HepG2 (cell line): Measurements from ENCODE around the gene ARHGAP25. TPM values are rescaled to one million over a fixed set of nuclear protein-coding genes. Genes with fewer than 3 reads are reported as not detected.

Source experiments
- ATAC-seq: fragments of 200-7000 bp; cut with Tn5 transposase; 3 replicates; pipeline ENCODE4 v1.9.1; 2020; ENCODE audit warnings: mild to moderate bottlenecking, moderate library complexity
- BruUV-seq: library from RNA; stranded (reverse); fragments of 400-500 nt; replicated peaks from 2 replicates; lab custom pipeline; 2021; lab: Mats Ljungman, UMichigan
- CTCF ChIA-PET: fragments of 300-600 bp; formaldehyde crosslinking; extraction: SDS; loops from one replicate; lab custom pipeline; 2021; ENCODE audit warnings: low total read pairs, inconsistent platforms, low intra/inter-chr PET ratio; lab: Yijun Ruan, JAX
- POLR2A ChIA-PET: fragments of 350-600 bp; sonication (Branson Sonifier 250); formaldehyde crosslinking; loops from one replicate; lab custom pipeline; 2020; ENCODE audit warnings: antibody characterized with exemption, inconsistent platforms; lab: Yijun Ruan, JAX
- DNase-seq: peaks from one replicate; pipeline ENCODE4 v3.0.0-alpha.2; 2015; ENCODE audit warnings: low spot score
- FAIRE-seq: peaks from 3 replicates; lab custom pipeline; 2011; peaks lifted over from hg19 to GRCh38; lab: Jason Lieb, UNC
- H2AFZ ChIP-seq: one replicate; pipeline ENCODE4 v1.6.1; 2011; ENCODE audit warnings: low read length, inconsistent platforms
- H3K27ac ChIP-seq: fragments of 300-600 bp; 3 replicates; pipeline ENCODE4 v1.8.0; 2011; ENCODE audit warnings: mixed run types, mild to moderate bottlenecking, mixed read lengths, low read length, inconsistent platforms; ENCODE audit not compliant: insufficient read depth; ENCODE audit errors: extremely low read length
- H3K27me3 ChIP-seq, 2 experiments: fragments of 200-600 bp in 1 of 2; 2 replicates in 1 of 2; 3 replicates in 1 of 2; pipeline versions ENCODE4 v1.6.0 to v1.8.0; 2011; ENCODE audit warnings: low read length in 2 of 2, mild to moderate bottlenecking in 2 of 2, moderate library complexity in 2 of 2, inconsistent platforms in 1 of 2; ENCODE audit not compliant: insufficient read depth in 2 of 2, control insufficient read depth in 1 of 2
- H3K36me3 ChIP-seq, 2 experiments: fragments of 200-600 bp in 1 of 2; replicated peaks in 1 of 2; 2 replicates in 1 of 2; 3 replicates in 1 of 2; pipeline versions ENCODE4 v1.5.1 to v1.8.0; 2011; ENCODE audit warnings: low read length in 2 of 2, inconsistent platforms in 1 of 2; ENCODE audit not compliant: insufficient read depth in 2 of 2, control insufficient read depth in 1 of 2
- H3K4me1 ChIP-seq: 2 replicates; pipeline ENCODE4 v1.5.1; 2012; ENCODE audit warnings: low read length, inconsistent platforms; ENCODE audit not compliant: insufficient read depth
- H3K4me2 ChIP-seq: 2 replicates; pipeline ENCODE4 v1.6.0; 2011; ENCODE audit warnings: low read depth, low read length, inconsistent platforms
- H3K4me3 ChIP-seq, 3 experiments: fragments of 200-600 bp in 1 of 3; sonication (generic), shearing (Covaris generic) in 1 of 3; replicated peaks in 1 of 3; 2 replicates each; pipeline ENCODE4 v1.5.1; 2011 to 2016; ENCODE audit warnings: low read length in 3 of 3, inconsistent platforms in 2 of 3, low read depth in 2 of 3, mild to moderate bottlenecking in 2 of 3, control low read depth in 1 of 3, mixed read lengths in 1 of 3; ENCODE audit not compliant: insufficient read depth in 1 of 3
- H3K79me2 ChIP-seq: one replicate; pipeline ENCODE4 v1.6.1; 2011; ENCODE audit warnings: low read length, inconsistent platforms; ENCODE audit not compliant: insufficient read depth
- H3K9ac ChIP-seq: 2 replicates; pipeline ENCODE4 v1.6.0; 2011; ENCODE audit warnings: mild to moderate bottlenecking, low read depth, low read length, inconsistent platforms; ENCODE audit not compliant: insufficient read depth
- H3K9me3 ChIP-seq: 2 replicates; pipeline ENCODE4 v1.5.1; 2012; ENCODE audit warnings: mild to moderate bottlenecking, low read length
- H4K20me1 ChIP-seq: 2 replicates; pipeline ENCODE4 v1.6.0; 2011; ENCODE audit warnings: inconsistent platforms, mild to moderate bottlenecking, low read length, moderate library complexity; ENCODE audit not compliant: insufficient read depth
- AGO2 ChIP-seq: fragments of 200-400 bp; formaldehyde crosslinking; optimal IDR thresholded peaks from 2 replicates; pipeline ENCODE3; 2017; ENCODE audit warnings: mild to moderate bottlenecking, low read depth, low read length, moderate library complexity
- GABPB1 ChIP-seq: IDR thresholded peaks from 2 replicates; pipeline ENCODE4 v1.6.1; 2016; ENCODE audit warnings: mild to moderate bottlenecking, missing genetic modification reagents, moderate library complexity, missing compliant biosample characterization
- IRF9 ChIP-seq: sonication (generic); formaldehyde crosslinking; IDR thresholded peaks from 2 replicates; pipeline ENCODE4 v1.8.0; 2022; ENCODE audit warnings: missing genetic modification reagents, mild to moderate bottlenecking, borderline replicate concordance
- JARID2 ChIP-seq: sonication (generic); formaldehyde crosslinking; IDR thresholded peaks from 2 replicates; pipeline ENCODE4 v1.8.1; 2023; ENCODE audit warnings: missing genetic modification reagents, inconsistent platforms; ENCODE audit not compliant: insufficient replicate concordance
- PAX8 ChIP-seq: sonication (generic); formaldehyde crosslinking; IDR thresholded peaks from 2 replicates; pipeline ENCODE4 v1.8.0; 2022; ENCODE audit warnings: mild to moderate bottlenecking, missing genetic modification reagents, borderline replicate concordance
- SIX1 ChIP-seq: sonication (generic); formaldehyde crosslinking; IDR thresholded peaks from 2 replicates; pipeline ENCODE4 v1.4.0; 2020; ENCODE audit warnings: missing genetic modification reagents, borderline replicate concordance
- SP5 ChIP-seq: IDR thresholded peaks from 2 replicates; pipeline ENCODE4 v1.6.1; 2016; ENCODE audit warnings: low read depth, borderline replicate concordance
- SRSF9 ChIP-seq: fragments of 200-400 bp; formaldehyde crosslinking; IDR thresholded peaks from 2 replicates; pipeline ENCODE4 v1.6.1; 2018; ENCODE audit warnings: borderline replicate concordance, mild to moderate bottlenecking, low read depth, low read length; ENCODE audit not compliant: insufficient read depth, poor library complexity, severe bottlenecking
- STAT5B ChIP-seq: sonication (generic); formaldehyde crosslinking; IDR thresholded peaks from 2 replicates; pipeline ENCODE4 v1.4.0; 2020; ENCODE audit warnings: missing genetic modification reagents
- ZEB1 ChIP-seq: IDR thresholded peaks from 2 replicates; pipeline ENCODE4 v1.6.1; 2012; ENCODE audit warnings: mild to moderate bottlenecking, low read depth, inconsistent platforms; ENCODE audit not compliant: insufficient replicate concordance
- ZNF20 ChIP-seq: sonication (generic); formaldehyde crosslinking; IDR thresholded peaks from 2 replicates; pipeline ENCODE4 v1.4.0; 2020; ENCODE audit warnings: mild to moderate bottlenecking, moderate library complexity, missing genetic modification reagents
- ZNF501 ChIP-seq: sonication (generic); formaldehyde crosslinking; IDR thresholded peaks from 2 replicates; pipeline ENCODE4 v1.5.1; 2020; ENCODE audit warnings: mild to moderate bottlenecking, moderate library complexity, missing genetic modification reagents
- ZNF510 ChIP-seq: sonication (generic); formaldehyde crosslinking; IDR thresholded peaks from 2 replicates; pipeline ENCODE4 v1.4.0; 2020; ENCODE audit warnings: low read depth, mild to moderate bottlenecking, missing genetic modification reagents
- ZNF530 ChIP-seq: sonication (generic); formaldehyde crosslinking; IDR thresholded peaks from 2 replicates; pipeline ENCODE4 v1.5.0; 2020; ENCODE audit warnings: low read depth, mild to moderate bottlenecking, missing genetic modification reagents
- ZNF576 ChIP-seq: sonication (generic); formaldehyde crosslinking; IDR thresholded peaks from 2 replicates; pipeline ENCODE4 v1.4.0; 2020; ENCODE audit warnings: mild to moderate bottlenecking, missing genetic modification reagents
- ZNF609 ChIP-seq: sonication (generic); formaldehyde crosslinking; IDR thresholded peaks from 2 replicates; pipeline ENCODE4 v1.4.0; 2020; ENCODE audit warnings: mild to moderate bottlenecking, missing genetic modification reagents, borderline replicate concordance
- ZNF619 ChIP-seq: sonication (generic); formaldehyde crosslinking; IDR thresholded peaks from 2 replicates; pipeline ENCODE4 v1.4.0; 2020; ENCODE audit warnings: mild to moderate bottlenecking, missing genetic modification reagents
- WGBS: methylation state at CpG from one replicate; pipeline ENCODE4 v1.1.6; 2017; ENCODE audit warnings: low lambda C conversion rate; 5-methylcytosine and 5-hydroxymethylcytosine counted together
- in situ Hi-C: cut with HindIII; loops from 2 replicates; pipeline ENCODE4 v1.10.0; 2017; ENCODE audit warnings: low pct_unique_long_range_greater_than_20kb; ENCODE audit not compliant: extremely low pct_ligation_motif_present
- intact Hi-C: fragments of 100-400 bp; cut with micrococcal nuclease; formaldehyde crosslinking; loops from one replicate; pipeline ENCODE4 v1.10.0; 2022; ENCODE audit not compliant: unreplicated experiment
- polyA plus RNA-seq, 8 experiments: library from polyadenylated mRNA; depleted of rRNA in 3 of 8; stranded (reverse) in 7 of 8; unstranded in 1 of 8; fragments of >200 nt; fragmentation: Illumina TruSeq in 4 of 8; extraction: Trizol in 4 of 8; gene quantifications; 2 replicates each; pipeline versions ENCODE4 v1.2.1 to v1.2.3, GENCODE V29; 2011 to 2016; ENCODE audit warnings: low read depth in 4 of 8, missing spikeins in 1 of 8, mixed read lengths in 1 of 8; ENCODE audit not compliant: insufficient read depth in 1 of 8
- total RNA-seq, 5 experiments: library from RNA; depleted of rRNA; stranded (reverse); fragments of >200 nt; fragmentation: Illumina TruSeq; extraction: Trizol; gene quantifications; 2 replicates each; pipeline ENCODE4 v1.2.3, GENCODE V29; 2016; ENCODE audit warnings: low read depth in 1 of 5

Gene ARHGAP25
- total and polyA plus RNA-seq, 2 of the 13 experiments (the other 11 are each of a cell fraction or from before 2014, with no cell fraction given) = not detected

DNA sequence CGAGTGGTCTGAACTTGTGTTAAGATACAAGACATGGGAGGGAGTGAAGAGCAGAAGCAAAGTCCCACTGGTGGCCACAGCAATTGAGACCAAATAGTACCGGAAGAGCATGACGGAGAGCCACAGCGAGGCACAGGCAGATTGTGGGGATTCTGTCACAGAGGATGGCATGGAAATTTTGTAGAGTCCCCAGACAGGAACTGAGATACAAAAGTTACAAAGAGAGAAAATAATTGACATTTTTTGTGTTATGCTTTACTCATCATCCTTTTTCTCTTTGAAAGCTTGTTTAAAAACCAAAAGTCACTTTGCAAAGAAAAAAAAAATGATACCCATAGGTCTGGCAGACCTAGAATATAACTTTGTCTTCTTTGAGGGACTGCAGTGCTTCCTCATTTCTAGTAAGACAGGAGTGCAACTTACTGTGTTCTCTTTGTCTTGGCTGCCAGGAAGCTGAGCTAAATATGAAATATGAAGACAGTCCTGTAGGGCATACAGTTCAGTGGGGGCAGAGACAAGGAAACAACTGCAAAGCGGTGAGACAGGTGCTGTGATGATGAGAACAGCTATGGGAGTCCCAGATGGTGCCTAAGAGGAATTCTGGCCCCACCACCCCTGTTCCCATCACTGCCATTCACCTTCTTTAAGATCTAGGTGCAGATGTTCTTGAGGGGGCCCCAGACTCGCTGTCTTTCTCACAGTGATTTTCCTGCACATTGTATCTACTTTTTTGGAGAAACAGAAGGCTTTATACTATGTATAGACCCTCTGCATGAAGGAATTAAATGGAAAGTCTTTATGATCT, 5.2 kb downstream of the ARHGAP25 start:
- POLR2A ChIA-PET = no interaction called here
- Histone ChIP-seq H4K20me1 (no peaks in the 10 kb centered on the region), H3K4me2 (no peak overlapping the region), H3K9me3 (no peaks in the 10 kb centered on the region), H3K79me2 (no peaks in the 10 kb centered on the region), H3K27me3 (peaks cover 0 to 14% of the 10 kb centered on the region in 2 experiments; a peak in 2 of 5 replicates), H3K4me1 (no peaks in the 10 kb centered on the region), H3K27ac (no peak overlapping the region), H3K9ac (no peak overlapping the region), H3K36me3 (no peaks in the 10 kb centered on the region), H3K4me3 (no peak overlapping the region), H2AFZ (no peak overlapping the region)
- no peak for FAIRE-seq
- CTCF ChIA-PET = no interaction called here
- DNase-seq = no peak
- TF ChIP-seq ZNF510 (CRISPR knock-in tag) = no peak
- TF ChIP-seq ZEB1 = no peak
- no peak for TF ChIP-seq ZNF619
- TF ChIP-seq SIX1 (CRISPR knock-in tag) = no peak
- no peak for TF ChIP-seq ZNF20
- TF ChIP-seq IRF9 (CRISPR knock-in tag) = no peak
- no peak for TF ChIP-seq ZNF609 (CRISPR knock-in tag)
- TF ChIP-seq SRSF9 = no peak
- no peak for TF ChIP-seq SP5 (CRISPR knock-in tag)
- no peak for TF ChIP-seq AGO2
- TF ChIP-seq ZNF530 = no peak
- no peak for TF ChIP-seq GABPB1 (CRISPR knock-in tag)
- no peak for TF ChIP-seq ZNF576 (CRISPR knock-in tag)
- TF ChIP-seq JARID2 (CRISPR knock-in tag) = no peak
- TF ChIP-seq ZNF501 (CRISPR knock-in tag) = no peak
- TF ChIP-seq PAX8 (CRISPR knock-in tag) = no peak
- no peak for TF ChIP-seq STAT5B (CRISPR knock-in tag)
- intact Hi-C loops = no loop called here
- no peak for ATAC-seq
- BruUV-seq = no TSS peak
- WGBS = 31% methylated on average over 6 of the region's 6 CpGs
- in situ Hi-C loops = no loop called here
